Cardiac fibroblast (primary cell): ENCODE results near the gene MACROD2.

Experiments
- DNase-seq, 2 donors: peaks; one replicate each; pipeline versions ENCODE4 v3.0.0 to v3.0.0-alpha.2; 2010; ENCODE audit warnings: low read depth in 2 of 2
- H3K4me3 ChIP-seq, 2 donors: replicated peaks in 1 of 2; 1 replicate in 1 of 2; 2 replicates in 1 of 2; pipeline ENCODE4 v1.5.1; 2011; ENCODE audit warnings: low read depth in 2 of 2, low read length in 2 of 2, mild to moderate bottlenecking in 2 of 2, moderate library complexity in 1 of 2
- CTCF ChIP-seq: IDR thresholded peaks from one replicate; pipeline ENCODE4 v1.5.1; 2011; ENCODE audit warnings: low read depth, mild to moderate bottlenecking, low read length, inconsistent platforms

The MACROD2 gene

GRCh38 chr20:14885661-14886060 is 890.3 kb downstream of the MACROD2 start:
- TF ChIP-seq CTCF = no peak
- no peak for DNase-seq
- H3K4me3 ChIP-seq = no peak overlapping the region

GRCh38 chr20:14888134-14888533 is 892.8 kb downstream of the MACROD2 start:
- H3K4me3 ChIP-seq = no peak overlapping the region
- peak in 1 of 2 donors; percentile 12 for DNase-seq
- TF ChIP-seq CTCF = no peak

GRCh38 chr20:14889496-14890255 is 894.4 kb downstream of the MACROD2 start:
- no peak for TF ChIP-seq CTCF
- no peak overlapping the region for H3K4me3 ChIP-seq
- DNase-seq = no peak

- TF ChIP-seq CTCF = no peak
- H3K4me3 ChIP-seq = no peak overlapping the region
- no peak for DNase-seq
Observed at GRCh38 chr20:14890713-14891112, 895.4 kb downstream of the MACROD2 start.

GRCh38 chr20:14892782-14893181 is 897.5 kb downstream of the MACROD2 start:
- TF ChIP-seq CTCF = no peak
- H3K4me3 ChIP-seq = no peak overlapping the region

GRCh38 chr20:14896569-14896968 is 901.3 kb downstream of the MACROD2 start:
- DNase-seq = no peak
- H3K4me3 ChIP-seq = no peak overlapping the region
- no peak for TF ChIP-seq CTCF

More at GRCh38 chr20:14892782-14893181, 897.5 kb downstream of the MACROD2 start:
- DNase-seq = no peak

DNA sequence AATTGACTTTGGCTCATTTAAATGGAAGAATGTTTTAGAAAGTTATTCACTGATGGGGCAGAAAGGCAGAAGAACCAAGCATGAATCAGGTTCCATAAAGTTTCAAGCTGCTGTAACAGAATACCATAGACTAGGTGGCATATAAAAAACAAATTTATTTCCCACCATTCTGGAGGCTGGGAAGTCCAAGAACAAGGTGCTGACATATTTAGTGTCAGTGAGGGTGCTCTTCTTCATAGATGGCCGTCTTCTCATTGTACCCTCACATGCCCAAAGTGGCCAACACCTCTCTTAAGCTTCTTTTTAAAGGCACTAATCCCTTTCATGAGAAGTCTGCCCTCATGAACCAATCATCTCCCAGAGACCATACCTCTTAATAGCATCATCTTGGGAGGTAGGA is 902.3 kb downstream of the MACROD2 start:
- no peak for TF ChIP-seq CTCF
- H3K4me3 ChIP-seq = no peak overlapping the region
- no peak for DNase-seq
